GM12872 (cell line): ENCODE results near the gene SFXN5.
A peak's percentile ranks its signal among the peaks of the same experiment; 100 is the strongest.

ENCODE experiments used
- TF ChIP-seq, protein P1 (sequence below): IDR thresholded peaks from 3 replicates; pipeline ENCODE4 v1.5.1; 2011; ENCODE audit warnings: low read depth, mild to moderate bottlenecking, low read length, moderate library complexity; ENCODE audit not compliant: insufficient read depth

Gene SFXN5

GRCh38 chr2:72940786-72941185 is 130.7 kb downstream of the SFXN5 start:
- TF ChIP-seq, protein P1, sequence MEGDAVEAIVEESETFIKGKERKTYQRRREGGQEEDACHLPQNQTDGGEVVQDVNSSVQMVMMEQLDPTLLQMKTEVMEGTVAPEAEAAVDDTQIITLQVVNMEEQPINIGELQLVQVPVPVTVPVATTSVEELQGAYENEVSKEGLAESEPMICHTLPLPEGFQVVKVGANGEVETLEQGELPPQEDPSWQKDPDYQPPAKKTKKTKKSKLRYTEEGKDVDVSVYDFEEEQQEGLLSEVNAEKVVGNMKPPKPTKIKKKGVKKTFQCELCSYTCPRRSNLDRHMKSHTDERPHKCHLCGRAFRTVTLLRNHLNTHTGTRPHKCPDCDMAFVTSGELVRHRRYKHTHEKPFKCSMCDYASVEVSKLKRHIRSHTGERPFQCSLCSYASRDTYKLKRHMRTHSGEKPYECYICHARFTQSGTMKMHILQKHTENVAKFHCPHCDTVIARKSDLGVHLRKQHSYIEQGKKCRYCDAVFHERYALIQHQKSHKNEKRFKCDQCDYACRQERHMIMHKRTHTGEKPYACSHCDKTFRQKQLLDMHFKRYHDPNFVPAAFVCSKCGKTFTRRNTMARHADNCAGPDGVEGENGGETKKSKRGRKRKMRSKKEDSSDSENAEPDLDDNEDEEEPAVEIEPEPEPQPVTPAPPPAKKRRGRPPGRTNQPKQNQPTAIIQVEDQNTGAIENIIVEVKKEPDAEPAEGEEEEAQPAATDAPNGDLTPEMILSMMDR: no peak

GRCh38 chr2:72940361-72940760 is 131.2 kb downstream of the SFXN5 start:
- TF ChIP-seq, protein P1: no peak

- TF ChIP-seq, protein P1: no peak
These were observed 133.1 kb downstream of the SFXN5 start for GRCh38 chr2:72938455-72938854.

DNA sequence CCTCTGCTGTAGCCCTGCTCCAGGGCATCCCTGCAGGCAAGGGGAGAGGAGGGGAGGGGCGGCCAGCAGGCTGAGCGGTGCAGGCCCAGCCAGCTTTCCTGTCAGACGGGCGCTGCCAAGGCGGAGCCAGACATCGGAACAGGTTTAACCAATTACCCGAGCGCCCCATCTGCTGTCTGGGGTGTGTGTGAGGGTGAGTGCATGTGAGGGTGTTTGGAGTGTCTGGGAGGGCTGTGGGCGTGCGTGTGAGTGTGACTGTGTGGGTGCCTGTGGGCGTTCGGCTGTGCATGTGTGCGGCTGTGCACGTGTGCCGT is 134.2 kb downstream of the SFXN5 start:
- TF ChIP-seq, protein P1: no peak

DNA sequence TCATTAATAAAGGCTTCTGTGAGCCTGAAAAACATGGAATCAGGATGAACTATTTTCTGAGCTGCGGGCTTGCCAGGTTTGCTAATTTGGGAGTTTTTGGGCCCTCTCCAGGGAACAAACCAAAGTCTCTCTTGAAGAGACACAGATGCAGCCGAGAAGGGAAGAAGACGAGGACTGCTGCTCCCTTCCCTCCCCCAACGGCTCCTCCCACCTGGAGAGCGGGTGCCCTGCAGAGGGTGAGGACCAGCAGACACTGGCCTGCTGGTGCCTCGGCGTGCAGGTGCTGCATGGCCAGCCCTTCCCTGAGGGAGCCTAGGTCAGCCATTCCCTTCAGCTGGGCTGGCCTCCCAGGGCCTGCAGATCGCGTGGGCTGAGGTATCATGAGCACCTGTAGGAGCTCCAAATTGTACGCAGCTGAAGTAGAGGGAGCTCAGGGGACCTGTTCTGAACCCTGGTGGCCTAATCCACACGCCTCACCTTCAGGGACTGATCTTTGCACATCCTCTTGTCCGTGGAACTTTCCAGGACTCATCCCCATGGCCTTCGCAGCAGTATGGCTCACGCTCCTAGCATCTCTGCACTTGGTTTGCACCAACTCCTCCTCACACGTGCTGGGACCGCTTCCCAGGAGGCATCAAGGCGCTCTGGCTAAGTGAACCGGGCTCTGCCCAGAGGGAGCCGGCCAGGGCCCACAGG is 134.7 kb downstream of the SFXN5 start:
- TF ChIP-seq, protein P1: no peak

DNA sequence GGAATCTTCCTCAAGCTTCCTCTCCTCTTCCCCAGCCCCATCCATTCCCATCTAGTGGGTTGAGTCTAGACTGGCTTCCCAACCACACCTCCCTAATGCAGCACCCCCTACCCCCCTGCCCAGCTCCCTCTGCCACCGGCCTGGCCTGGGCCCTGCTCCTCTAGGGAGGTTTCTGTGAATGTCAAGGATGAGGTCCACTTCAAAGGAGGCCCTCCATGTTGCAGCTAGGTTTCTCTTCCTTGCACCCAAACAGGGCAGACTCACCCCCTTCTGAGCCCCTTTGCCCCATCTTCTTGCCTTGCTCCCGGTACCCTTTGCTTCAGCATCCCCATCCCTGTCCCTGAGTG is 135.9 kb downstream of the SFXN5 start:
- TF ChIP-seq, protein P1: no peak

DNA sequence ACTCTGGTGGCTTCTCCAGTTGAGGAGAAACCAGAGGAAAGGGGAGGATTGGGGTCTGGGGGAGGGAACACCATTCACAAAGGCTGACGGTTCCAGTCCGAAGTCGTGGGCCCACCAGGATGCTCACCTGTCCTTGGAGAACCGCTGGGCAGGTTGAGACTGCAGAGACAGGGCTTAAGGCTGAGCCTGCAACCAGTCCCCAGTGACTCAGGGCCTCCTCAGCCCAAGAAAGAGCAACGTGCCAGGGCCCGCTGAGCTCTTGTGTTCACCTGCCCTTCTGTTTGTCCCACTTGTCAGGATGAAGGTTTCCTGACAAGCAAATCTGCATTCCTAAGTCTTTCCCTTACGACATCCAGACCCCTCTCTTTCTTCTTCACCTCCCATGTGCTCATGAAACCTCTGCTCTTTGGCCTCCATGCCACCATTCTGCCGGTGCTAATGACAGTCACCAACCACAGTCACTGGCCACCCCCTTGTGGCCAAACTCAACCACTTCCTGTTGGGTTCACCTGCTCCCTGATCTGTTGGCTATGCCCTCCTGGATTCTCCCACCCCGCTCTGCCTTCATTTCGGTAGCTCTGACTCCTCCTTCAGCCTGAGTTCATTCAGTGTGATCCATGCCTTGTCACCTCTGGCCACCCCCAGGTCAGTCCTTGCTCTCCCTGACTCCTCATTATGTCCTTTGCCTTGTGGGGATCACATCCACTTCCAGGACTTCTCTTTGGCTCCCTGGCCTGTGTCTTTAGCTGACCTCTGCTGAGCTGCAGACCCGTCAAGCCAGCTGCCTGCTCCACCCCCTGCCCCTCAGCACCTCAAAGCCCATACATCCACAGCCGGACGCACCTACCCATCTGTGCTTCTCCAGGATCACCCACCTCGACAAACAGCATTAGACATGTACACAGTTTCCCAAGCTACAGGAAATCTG is 136.6 kb downstream of the SFXN5 start:
- TF ChIP-seq, protein P1: peak; percentile 67
